Activated naive CD8-positive, alpha-beta T cell (primary cell): ENCODE data around the gene TNIK.

Experiments
- H3K27ac Mint-ChIP-seq: one replicate; pipeline ENCODE4 v1.8.0; 2021; ENCODE audit warnings: mixed read lengths
- H3K27me3 Mint-ChIP-seq: one replicate; pipeline ENCODE4 v1.8.0; 2021; ENCODE audit warnings: mixed read lengths
- H3K36me3 Mint-ChIP-seq: one replicate; pipeline ENCODE4 v1.8.0; 2021; ENCODE audit warnings: mixed read lengths
- H3K4me1 Mint-ChIP-seq: one replicate; pipeline ENCODE4 v1.8.0; 2021; ENCODE audit warnings: low read depth, mixed read lengths
- H3K4me3 Mint-ChIP-seq: one replicate; pipeline ENCODE4 v1.8.0; 2021; ENCODE audit warnings: mild to moderate bottlenecking, mixed read lengths
- H3K9me3 Mint-ChIP-seq: one replicate; pipeline ENCODE4 v1.8.0; 2021; ENCODE audit warnings: low read depth, mixed read lengths

Gene TNIK

DNA sequence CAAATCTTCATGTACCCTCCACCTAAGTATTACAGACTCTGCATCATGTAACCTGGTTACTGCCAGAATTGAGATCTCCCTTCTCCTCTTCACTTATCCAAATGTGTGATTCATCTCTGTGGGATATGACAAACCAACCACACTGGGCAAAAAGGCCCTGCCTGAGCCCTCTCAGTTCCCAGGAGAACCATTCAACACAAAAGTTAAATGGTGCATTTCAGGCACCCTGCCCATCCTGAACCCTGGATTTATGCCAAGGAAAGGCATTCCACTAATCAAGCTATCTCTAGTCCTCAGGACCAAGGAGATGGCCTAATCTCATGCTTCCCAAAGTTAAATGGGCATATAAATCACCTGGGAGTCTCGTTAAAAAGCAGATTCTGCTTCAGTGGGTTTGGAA, 108.5 kb downstream of the TNIK start:
- Mint-ChIP-seq H3K36me3 (peaks cover 6% of the 10 kb centered on the region), H3K4me1 (peaks cover 89% of the 10 kb centered on the region), H3K27me3 (no peaks in the 10 kb centered on the region), H3K27ac (no peak overlapping the region), H3K4me3 (no peak overlapping the region), H3K9me3 (no peaks in the 10 kb centered on the region)

DNA sequence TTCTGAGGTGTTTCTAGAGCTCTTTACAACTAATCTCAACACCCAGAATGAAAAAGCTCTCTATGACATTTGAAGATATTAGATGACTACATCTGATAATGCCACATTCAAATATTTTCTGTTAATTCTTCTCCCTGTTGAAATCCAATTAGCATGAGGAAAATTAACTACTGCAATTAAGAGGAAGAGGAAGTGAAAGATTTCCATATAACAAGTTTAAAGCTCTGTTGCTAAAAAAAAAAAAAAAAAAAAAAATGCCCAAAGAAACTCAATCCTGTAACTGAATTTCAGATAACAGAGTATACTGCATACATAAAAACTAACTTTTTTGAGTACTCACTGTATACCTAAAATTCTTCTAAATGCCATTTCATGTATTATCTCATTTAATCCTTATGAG, 109.8 kb downstream of the TNIK start:
- Mint-ChIP-seq H3K27me3 (no peaks in the 10 kb centered on the region), H3K4me3 (no peak overlapping the region), H3K36me3 (peaks cover 14% of the 10 kb centered on the region), H3K4me1 (peaks cover 84% of the 10 kb centered on the region), H3K27ac (no peak overlapping the region), H3K9me3 (peaks cover 3% of the 10 kb centered on the region)

DNA sequence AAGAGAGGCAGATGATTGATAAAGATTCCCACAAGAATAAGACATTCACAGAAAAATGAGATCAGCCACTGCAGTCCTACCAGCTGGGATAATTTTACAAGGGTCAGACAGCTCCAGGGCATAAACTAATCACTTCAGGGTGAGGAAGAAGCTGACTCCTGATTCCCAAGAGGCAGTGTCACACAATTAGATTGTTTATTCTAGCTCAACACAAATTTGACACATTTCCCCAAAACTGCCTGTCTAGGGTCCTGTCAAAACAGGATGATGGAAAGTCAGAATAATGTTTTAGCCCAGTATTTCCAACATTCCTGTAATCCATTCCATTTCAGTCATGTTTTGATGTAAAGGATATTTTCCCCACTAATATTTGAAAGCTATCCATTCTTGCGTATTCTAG, 110.8 kb downstream of the TNIK start:
- Mint-ChIP-seq H3K27ac (no peak overlapping the region), H3K27me3 (no peaks in the 10 kb centered on the region), H3K4me1 (peaks cover 82% of the 10 kb centered on the region), H3K9me3 (peaks cover 11% of the 10 kb centered on the region), H3K36me3 (peaks cover 20% of the 10 kb centered on the region), H3K4me3 (no peak overlapping the region)

DNA sequence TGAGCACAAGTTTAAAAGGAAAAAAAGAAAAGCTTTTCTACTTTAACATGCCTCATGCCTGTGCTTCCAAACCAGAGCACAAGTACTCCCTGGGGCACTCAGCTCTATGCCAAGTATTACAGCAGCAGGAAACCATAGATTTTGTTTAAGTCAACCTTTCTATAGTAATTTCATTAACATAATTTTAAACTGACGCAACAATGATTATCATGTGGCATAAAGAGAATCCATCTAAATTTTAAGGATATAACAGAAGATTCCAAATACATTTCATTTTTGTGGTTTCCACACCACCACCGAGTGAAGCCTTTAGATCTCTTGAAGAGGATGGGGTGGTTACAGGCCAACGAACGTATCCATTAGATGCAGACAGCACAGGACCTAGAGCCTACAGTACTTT, 112.1 kb downstream of the TNIK start:
- Mint-ChIP-seq H3K4me3 (no peak overlapping the region), H3K27ac (no peak overlapping the region), H3K9me3 (peaks cover 11% of the 10 kb centered on the region), H3K4me1 (peaks cover 76% of the 10 kb centered on the region), H3K27me3 (no peaks in the 10 kb centered on the region), H3K36me3 (peaks cover 29% of the 10 kb centered on the region)

DNA sequence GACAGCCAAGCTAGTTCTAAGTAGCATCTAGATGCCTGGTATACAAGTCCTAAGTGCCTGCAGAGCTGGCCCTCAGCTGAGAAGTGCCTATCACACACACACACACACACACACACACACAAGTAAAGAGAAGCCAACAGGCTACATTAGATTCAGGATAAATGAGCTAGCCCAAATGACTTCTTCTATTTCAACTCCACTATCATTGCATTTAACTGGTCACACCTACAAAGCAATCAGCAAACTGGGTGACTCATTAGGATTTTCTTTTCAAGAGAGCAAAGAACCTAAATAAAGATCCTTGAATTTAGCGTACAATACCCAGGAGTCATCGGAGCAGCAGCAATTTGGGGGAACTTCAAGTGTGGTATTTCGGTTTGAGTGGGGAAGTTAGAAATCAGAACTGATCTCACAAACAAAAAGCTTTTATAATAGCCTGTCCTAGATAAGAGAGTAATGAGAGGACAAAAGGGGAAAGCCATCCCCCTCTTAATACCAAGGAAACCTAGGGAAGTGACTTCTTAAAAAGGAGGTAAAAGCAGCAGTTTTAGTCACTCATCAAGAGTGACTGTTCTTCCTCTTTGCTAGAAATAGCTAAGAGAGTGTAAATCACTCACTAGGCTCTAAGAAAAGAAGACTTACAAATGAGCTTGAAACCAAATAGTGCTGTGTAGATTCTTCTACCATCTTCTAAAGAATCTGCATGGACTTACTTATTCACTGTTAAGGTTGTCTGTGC, 112.7 kb downstream of the TNIK start:
- no peak overlapping the region for H3K4me3 Mint-ChIP-seq
- peaks cover 74% of the 10 kb centered on the region for H3K4me1 Mint-ChIP-seq
- peaks cover 11% of the 10 kb centered on the region for H3K9me3 Mint-ChIP-seq
- H3K27ac Mint-ChIP-seq = no peak overlapping the region
- peaks cover 31% of the 10 kb centered on the region for H3K36me3 Mint-ChIP-seq
- no peaks in the 10 kb centered on the region for H3K27me3 Mint-ChIP-seq

DNA sequence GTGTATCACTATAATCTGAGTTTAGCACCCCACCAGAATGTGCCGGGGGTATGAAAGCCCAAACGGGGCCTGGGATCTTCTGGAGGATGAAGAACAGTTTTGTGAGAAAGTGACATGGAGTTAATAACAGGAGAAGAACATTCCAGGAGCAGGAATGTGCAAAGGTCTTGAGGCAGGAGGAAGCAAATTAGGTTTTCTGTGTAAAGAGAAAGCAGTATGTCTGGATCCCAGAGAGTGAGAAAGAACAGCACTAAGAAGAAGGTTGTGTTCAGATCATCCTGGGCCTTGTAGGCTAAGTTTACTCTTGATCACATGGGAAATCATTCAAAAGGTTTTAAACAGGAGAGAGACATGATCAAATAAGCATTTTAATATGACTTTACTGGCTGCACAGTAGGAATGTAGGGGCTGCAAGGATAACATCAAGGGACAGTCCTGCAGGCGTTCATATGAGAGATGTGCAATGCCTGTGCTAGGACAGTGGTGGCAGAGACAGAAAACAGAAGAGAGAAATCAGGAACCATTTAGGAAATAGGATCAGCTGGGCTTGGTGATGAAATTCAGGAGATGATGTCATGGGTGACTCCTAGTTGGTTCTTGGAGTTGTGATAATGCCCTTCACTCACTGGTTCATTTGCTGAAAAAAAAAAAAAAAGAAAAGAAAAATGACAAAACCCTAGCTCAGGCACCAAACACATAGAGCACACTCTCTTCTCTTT, 113.5 kb downstream of the TNIK start:
- no peak overlapping the region for H3K4me3 Mint-ChIP-seq
- H3K27me3 Mint-ChIP-seq = no peaks in the 10 kb centered on the region
- peaks cover 11% of the 10 kb centered on the region for H3K9me3 Mint-ChIP-seq
- H3K36me3 Mint-ChIP-seq = peaks cover 35% of the 10 kb centered on the region
- peaks cover 67% of the 10 kb centered on the region for H3K4me1 Mint-ChIP-seq
- peak overlapping the region; percentile 18 for H3K27ac Mint-ChIP-seq

DNA sequence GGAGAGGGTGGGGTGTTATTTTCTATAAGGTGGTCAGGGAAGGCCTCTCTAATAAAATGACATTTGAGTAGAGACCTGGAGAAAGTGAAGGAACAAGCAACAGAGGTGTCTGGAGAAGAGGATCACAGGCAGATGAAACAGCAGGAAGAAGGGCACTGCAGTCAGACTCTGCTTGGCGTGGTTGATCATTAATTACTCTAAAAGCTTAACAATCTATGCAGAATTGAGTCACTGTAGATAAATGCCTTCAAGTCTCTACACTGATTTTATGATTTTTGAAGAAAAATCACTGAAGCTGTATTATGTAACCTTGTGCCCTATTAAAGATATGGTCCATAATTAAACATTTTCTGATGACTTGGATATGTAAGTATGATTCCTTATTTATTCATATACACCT, 114.2 kb downstream of the TNIK start:
- H3K4me1 Mint-ChIP-seq = peaks cover 64% of the 10 kb centered on the region

DNA sequence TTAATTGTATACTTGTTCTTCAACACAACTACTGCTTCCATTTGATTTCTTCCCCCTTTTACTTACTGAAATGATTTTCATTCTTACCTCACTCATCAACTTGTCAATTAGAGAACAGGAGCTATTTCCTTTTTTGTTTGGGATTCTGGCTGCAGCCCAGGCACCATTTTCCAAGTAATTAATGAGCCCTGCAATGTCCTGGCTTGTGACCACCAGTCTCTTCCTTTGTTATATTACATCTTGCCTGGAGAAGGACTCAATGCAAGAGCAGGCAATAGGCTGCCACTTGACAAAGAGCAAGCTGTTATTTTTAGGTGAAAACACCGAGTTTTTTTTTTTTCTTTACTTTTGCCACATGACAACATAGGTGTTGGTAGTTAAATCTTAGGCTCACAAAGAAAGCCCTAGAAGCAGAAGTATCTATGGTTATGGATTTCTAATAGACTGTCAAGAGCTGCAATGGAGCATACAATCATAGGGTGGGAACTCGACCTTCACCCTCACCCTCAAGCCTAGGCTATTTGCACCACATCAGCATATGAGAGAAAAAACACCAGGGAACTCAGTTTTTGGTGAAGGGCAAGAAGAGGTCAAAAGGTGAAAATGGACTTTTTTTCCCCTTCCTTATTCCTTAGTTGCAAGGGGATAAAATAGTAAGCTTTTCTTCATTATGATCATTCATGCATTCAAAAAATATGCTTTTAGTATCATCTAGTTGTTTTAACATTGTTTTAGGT, 114.9 kb downstream of the TNIK start:
- Mint-ChIP-seq H3K9me3 (peaks cover 11% of the 10 kb centered on the region), H3K27me3 (no peaks in the 10 kb centered on the region), H3K4me3 (no peak overlapping the region), H3K36me3 (peaks cover 41% of the 10 kb centered on the region), H3K4me1 (peaks cover 59% of the 10 kb centered on the region), H3K27ac (no peak overlapping the region)

More for the DNA sequence above, 114.2 kb downstream of the TNIK start:
- Mint-ChIP-seq H3K9me3 (peaks cover 11% of the 10 kb centered on the region), H3K27ac (no peak overlapping the region), H3K27me3 (no peaks in the 10 kb centered on the region), H3K36me3 (peaks cover 36% of the 10 kb centered on the region), H3K4me3 (no peak overlapping the region)

DNA sequence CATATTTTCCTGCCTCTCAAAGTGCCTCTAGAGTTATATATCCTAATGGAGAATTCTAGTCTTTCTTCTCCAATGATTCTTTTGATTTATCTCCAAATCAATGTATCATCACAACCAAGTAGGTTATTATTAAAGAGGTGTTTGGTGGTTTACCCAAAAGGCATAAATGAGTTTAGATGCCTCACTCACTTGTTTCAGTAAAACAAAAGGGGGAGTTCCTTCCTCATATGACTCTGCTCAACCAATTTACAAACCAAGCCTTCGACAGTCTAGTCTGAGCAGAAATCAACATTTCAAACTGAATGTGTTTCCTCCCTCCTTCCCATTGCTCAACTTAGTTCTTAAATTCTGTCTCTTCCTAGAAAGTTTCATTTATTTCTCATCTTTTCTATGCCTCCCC, 116.5 kb downstream of the TNIK start:
- peaks cover 41% of the 10 kb centered on the region for H3K36me3 Mint-ChIP-seq
- H3K4me1 Mint-ChIP-seq = peaks cover 51% of the 10 kb centered on the region
- no peak overlapping the region for H3K4me3 Mint-ChIP-seq

DNA sequence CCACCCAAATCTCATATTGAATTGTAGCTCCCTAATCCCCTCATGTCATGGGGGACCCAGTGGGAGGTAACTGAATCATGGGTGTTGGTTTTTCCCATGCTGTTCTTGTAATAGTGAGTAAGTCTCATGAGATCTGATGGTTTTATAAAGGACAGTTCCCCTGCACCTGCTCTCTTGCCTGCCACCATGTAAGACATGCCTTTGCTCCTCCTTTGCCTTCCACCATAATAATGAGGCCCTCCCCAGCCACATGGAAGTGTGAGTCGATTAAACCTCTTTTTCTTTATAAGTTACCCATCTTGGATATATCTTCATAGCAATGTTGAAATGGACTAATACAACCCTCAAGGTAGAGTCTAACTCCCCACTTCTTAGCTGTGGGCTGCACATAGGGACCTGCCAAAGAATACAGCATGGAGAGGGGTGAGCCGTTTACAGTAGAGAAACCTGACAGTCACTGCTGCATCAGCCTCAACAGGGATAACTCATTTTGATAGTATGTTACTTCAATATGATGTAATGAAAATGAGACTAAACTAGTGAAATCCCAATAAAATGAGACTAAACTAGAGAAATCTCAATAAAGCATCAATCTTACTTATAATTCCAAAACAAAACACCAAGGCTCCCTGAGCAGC, 117.3 kb downstream of the TNIK start:
- peaks cover 11% of the 10 kb centered on the region for H3K9me3 Mint-ChIP-seq
- no peaks in the 10 kb centered on the region for H3K27me3 Mint-ChIP-seq
- no peak overlapping the region for H3K4me3 Mint-ChIP-seq
- H3K36me3 Mint-ChIP-seq = peaks cover 41% of the 10 kb centered on the region
- no peak overlapping the region for H3K27ac Mint-ChIP-seq
- peaks cover 46% of the 10 kb centered on the region for H3K4me1 Mint-ChIP-seq

More for the DNA sequence above, 116.5 kb downstream of the TNIK start:
- no peaks in the 10 kb centered on the region for H3K27me3 Mint-ChIP-seq
- H3K27ac Mint-ChIP-seq = no peak overlapping the region
- H3K9me3 Mint-ChIP-seq = peaks cover 11% of the 10 kb centered on the region

DNA sequence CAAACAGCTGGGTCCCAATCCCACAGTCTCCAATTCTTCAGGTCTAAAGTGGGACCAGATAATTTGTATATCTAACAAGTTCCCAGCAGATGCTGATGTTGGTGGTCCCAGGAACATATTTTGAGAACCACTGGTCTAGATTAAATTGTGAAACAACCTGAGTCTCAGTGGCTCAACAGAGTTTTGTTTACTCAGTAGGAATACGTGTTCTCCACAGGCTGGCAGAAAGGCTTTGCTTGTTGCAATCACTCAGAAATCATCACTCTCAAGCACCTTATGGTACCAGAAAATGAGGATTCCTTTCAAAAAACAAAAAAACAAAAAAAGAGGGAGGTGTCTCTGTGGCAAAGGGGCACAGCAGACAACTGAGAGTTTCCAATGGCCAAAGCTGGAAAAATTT, 118.0 kb downstream of the TNIK start:
- peaks cover 42% of the 10 kb centered on the region for H3K4me1 Mint-ChIP-seq
- peaks cover 40% of the 10 kb centered on the region for H3K36me3 Mint-ChIP-seq
- no peak overlapping the region for H3K27ac Mint-ChIP-seq

DNA sequence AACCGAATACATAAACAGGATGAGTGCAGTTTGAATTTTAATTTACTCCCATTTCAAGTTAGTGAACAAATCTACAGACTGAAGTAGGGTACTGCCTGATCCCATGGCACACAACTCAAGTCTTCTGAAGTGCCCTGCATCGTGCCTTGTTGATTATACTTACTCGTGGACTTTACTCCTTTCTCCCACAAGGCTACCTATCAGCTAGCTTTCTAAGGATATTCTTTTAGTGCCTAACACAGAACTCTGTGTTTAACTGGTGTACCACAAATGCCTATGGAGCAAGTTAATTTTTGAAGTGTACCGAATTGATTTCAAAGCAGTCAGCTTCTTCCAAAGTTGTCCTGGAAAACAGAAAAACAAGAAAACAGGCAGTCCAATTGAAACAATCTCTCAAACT, 119.8 kb downstream of the TNIK start:
- Mint-ChIP-seq H3K9me3 (peaks cover 7% of the 10 kb centered on the region), H3K27ac (no peak overlapping the region), H3K27me3 (no peaks in the 10 kb centered on the region), H3K4me3 (no peak overlapping the region), H3K36me3 (peaks cover 31% of the 10 kb centered on the region), H3K4me1 (peaks cover 41% of the 10 kb centered on the region)

More for the DNA sequence above, 118.0 kb downstream of the TNIK start:
- Mint-ChIP-seq H3K9me3 (peaks cover 11% of the 10 kb centered on the region), H3K27me3 (no peaks in the 10 kb centered on the region), H3K4me3 (no peak overlapping the region)

DNA sequence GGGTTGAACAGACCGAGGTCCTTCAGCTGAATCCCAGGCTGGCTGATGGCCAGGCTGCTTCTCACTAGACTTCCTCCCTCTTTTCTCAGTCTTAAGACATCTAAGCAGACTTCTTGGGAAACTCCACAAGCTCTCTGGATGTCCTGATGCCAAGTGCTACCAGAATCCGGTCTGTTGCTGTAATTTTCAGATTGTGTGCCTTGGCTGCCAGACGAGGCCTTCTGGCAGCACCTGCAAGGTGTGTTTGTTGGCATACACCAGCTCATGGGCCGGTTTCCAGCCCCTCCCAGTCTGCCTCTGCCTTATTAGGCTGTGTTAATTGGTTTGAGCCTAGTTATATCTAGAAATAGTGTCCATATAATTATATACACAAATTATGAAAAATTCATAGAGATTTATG, 120.6 kb downstream of the TNIK start:
- peaks cover 26% of the 10 kb centered on the region for H3K36me3 Mint-ChIP-seq

DNA sequence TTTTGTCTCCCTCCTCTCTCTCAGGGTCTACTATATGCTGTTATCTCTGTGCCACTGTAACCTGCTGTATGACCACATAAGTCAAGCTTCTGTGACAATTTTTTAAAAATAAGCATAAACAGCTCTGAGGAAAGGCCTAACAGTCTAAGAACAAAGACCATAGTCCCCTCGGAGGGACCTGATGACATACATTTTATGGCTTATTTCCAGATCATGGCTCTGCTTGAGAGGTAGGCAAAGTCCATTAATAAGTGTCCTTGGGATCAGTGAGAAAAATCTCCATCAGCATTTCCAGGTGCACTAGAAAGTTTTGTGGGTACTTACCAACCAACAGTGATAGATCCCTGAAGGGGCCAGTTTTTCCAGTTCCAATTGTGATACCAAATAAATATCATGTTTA, 123.8 kb downstream of the TNIK start:
- H3K27me3 Mint-ChIP-seq = no peaks in the 10 kb centered on the region
- peaks cover 8% of the 10 kb centered on the region for H3K36me3 Mint-ChIP-seq
- H3K9me3 Mint-ChIP-seq = no peaks in the 10 kb centered on the region
- no peak overlapping the region for H3K4me3 Mint-ChIP-seq
- H3K27ac Mint-ChIP-seq = no peak overlapping the region
- peaks cover 45% of the 10 kb centered on the region for H3K4me1 Mint-ChIP-seq

More for the DNA sequence above, 120.6 kb downstream of the TNIK start:
- peaks cover 1% of the 10 kb centered on the region for H3K9me3 Mint-ChIP-seq
- peaks cover 41% of the 10 kb centered on the region for H3K4me1 Mint-ChIP-seq
- H3K4me3 Mint-ChIP-seq = no peak overlapping the region
- H3K27ac Mint-ChIP-seq = no peak overlapping the region
- H3K27me3 Mint-ChIP-seq = no peaks in the 10 kb centered on the region

DNA sequence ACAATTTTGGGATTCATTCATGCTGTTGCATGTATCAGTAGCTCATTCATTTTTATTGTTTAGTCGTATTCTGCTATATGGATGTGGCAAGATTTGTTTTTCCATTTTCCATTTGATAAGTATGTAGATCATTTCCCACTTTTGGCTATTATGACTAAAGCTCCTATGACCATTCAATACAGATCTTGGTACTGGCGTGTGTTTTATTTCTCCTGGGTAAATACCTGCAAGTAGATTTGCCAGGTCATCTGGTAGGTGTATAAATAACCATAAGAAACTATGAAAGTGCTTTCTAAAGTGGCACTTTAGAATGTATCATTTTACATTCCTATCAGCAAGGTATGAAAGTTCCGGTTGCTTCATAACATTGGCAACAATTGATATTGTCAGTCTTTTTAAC, 124.6 kb downstream of the TNIK start:
- peaks cover 5% of the 10 kb centered on the region for H3K36me3 Mint-ChIP-seq
- H3K9me3 Mint-ChIP-seq = no peaks in the 10 kb centered on the region
- no peak overlapping the region for H3K4me3 Mint-ChIP-seq
- no peaks in the 10 kb centered on the region for H3K27me3 Mint-ChIP-seq
- peaks cover 50% of the 10 kb centered on the region for H3K4me1 Mint-ChIP-seq
- no peak overlapping the region for H3K27ac Mint-ChIP-seq
